H1 (cell line): ENCODE data around the gene DCAF8. TPM values are rescaled to one million over a fixed set of nuclear protein-coding genes. Genes with fewer than 3 reads are reported as not detected.

Experiments
- CTCF ChIA-PET: fragments of 300-600 bp; sonication (Branson Sonifier 250); formaldehyde crosslinking; loops from one replicate; lab custom pipeline; 2021; ENCODE audit not compliant: partially characterized antibody; lab: Charles Lee
- POLR2A ChIA-PET: fragments of 300-600 bp; sonication (Branson Sonifier 250); formaldehyde crosslinking; loops from one replicate; lab custom pipeline; 2021; ENCODE audit warnings: inconsistent platforms; ENCODE audit not compliant: partially characterized antibody; lab: Charles Lee
- DNase-seq, 2 experiments: peaks; one replicate each; pipeline versions ENCODE4 v3.0.0 to v3.0.0-alpha.2; 2010 to 2022; ENCODE audit warnings: low spot score in 2 of 2, low read depth in 1 of 2, mixed read lengths in 1 of 2
- FAIRE-seq: peaks from 2 replicates; lab custom pipeline; 2011; peaks lifted over from hg19 to GRCh38; lab: Jason Lieb, UNC
- H2AFZ ChIP-seq: 2 replicates; pipeline ENCODE4 v1.8.1; 2012; ENCODE audit warnings: low read length, inconsistent platforms
- H2AK5ac ChIP-seq: 2 replicates; pipeline ENCODE4 v1.6.1; 2013; ENCODE audit warnings: low read depth, low read length
- H2BK120ac ChIP-seq: replicated peaks from 2 replicates; pipeline ENCODE3; 2013; ENCODE audit warnings: low read depth, low read length, inconsistent platforms
- H2BK12ac ChIP-seq: 2 replicates; pipeline ENCODE4 v1.6.1; 2013; ENCODE audit warnings: low read depth, low read length
- H2BK15ac ChIP-seq: 2 replicates; pipeline ENCODE4 v1.6.1; 2013; ENCODE audit warnings: low read length
- H2BK20ac ChIP-seq: 2 replicates; pipeline ENCODE4 v1.6.1; 2013; ENCODE audit warnings: low read length
- H2BK5ac ChIP-seq: 2 replicates; pipeline ENCODE4 v1.6.1; 2013; ENCODE audit warnings: low read depth, low read length
- H3K14ac ChIP-seq: 2 replicates; pipeline ENCODE4 v1.6.1; 2013; ENCODE audit warnings: inconsistent platforms; ENCODE audit not compliant: insufficient read length
- H3K18ac ChIP-seq: 2 replicates; pipeline ENCODE4 v1.6.1; 2013; ENCODE audit warnings: low read length; ENCODE audit errors: extremely low read depth
- H3K23ac ChIP-seq: 2 replicates; pipeline ENCODE4 v1.6.1; 2013; ENCODE audit warnings: inconsistent platforms; ENCODE audit not compliant: insufficient read length
- H3K23me2 ChIP-seq: 2 replicates; pipeline ENCODE4 v1.6.1; 2013; ENCODE audit warnings: low read depth, low read length
- H3K27ac ChIP-seq: 2 replicates; pipeline ENCODE4 v1.6.1; 2011; ENCODE audit warnings: low read depth, low read length, inconsistent platforms
- H3K27me3 ChIP-seq, 4 experiments: replicated peaks in 1 of 4; 1 replicate in 1 of 4; 2 replicates in 3 of 4; pipeline versions ENCODE4 v1.6.1 to v1.8.1; 2011 to 2013; ENCODE audit warnings: low read length in 3 of 4, mild to moderate bottlenecking in 3 of 4, inconsistent platforms in 2 of 4, mixed read lengths in 2 of 4, moderate library complexity in 1 of 4; ENCODE audit not compliant: control insufficient read depth in 3 of 4, insufficient read depth in 3 of 4; ENCODE audit errors: extremely low read depth in 1 of 4
- H3K36me3 ChIP-seq, 4 experiments: 2 replicates each; pipeline versions ENCODE4 v1.6.1 to v1.8.1; 2011 to 2013; ENCODE audit warnings: mild to moderate bottlenecking in 4 of 4, low read length in 3 of 4, moderate library complexity in 2 of 4, control low read depth in 1 of 4, inconsistent platforms in 1 of 4; ENCODE audit not compliant: insufficient read depth in 4 of 4, control insufficient read depth in 2 of 4
- H3K4ac ChIP-seq: replicated peaks from 2 replicates; pipeline ENCODE3; 2013; ENCODE audit warnings: low read length, low read depth, mixed read lengths, inconsistent platforms; ENCODE audit not compliant: insufficient read length
- H3K4me1 ChIP-seq, 4 experiments: replicated peaks in 1 of 4; 1 replicate in 1 of 4; 2 replicates in 3 of 4; pipeline versions ENCODE4 v1.6.1 to v1.8.1; 2011 to 2013; ENCODE audit warnings: low read length in 3 of 4, inconsistent platforms in 2 of 4, mixed read lengths in 1 of 4; ENCODE audit not compliant: insufficient read depth in 4 of 4, control insufficient read depth in 3 of 4
- H3K4me2 ChIP-seq, 2 experiments: 2 replicates each; pipeline versions ENCODE4 v1.6.1 to v1.8.1; 2011 to 2013; ENCODE audit warnings: low read depth in 2 of 2, low read length in 2 of 2, control low read depth in 1 of 2, inconsistent platforms in 1 of 2, mild to moderate bottlenecking in 1 of 2; ENCODE audit not compliant: insufficient read depth in 1 of 2
- H3K4me3 ChIP-seq, 4 experiments: fragments of 200-600, 300-600 bp in 1 of 4; sonication (generic), shearing (Covaris generic), sonication (Bioruptor Twin) in 1 of 4; 2 replicates each; pipeline versions ENCODE4 v1.5.1 to v1.8.1; 2011 to 2016; ENCODE audit warnings: low read length in 4 of 4, low read depth in 3 of 4, control low read depth in 2 of 4, inconsistent platforms in 2 of 4, mild to moderate bottlenecking in 2 of 4, mixed read lengths in 1 of 4, moderate library complexity in 1 of 4; ENCODE audit not compliant: insufficient read depth in 2 of 4; ENCODE audit errors: extremely low read depth in 1 of 4
- H3K56ac ChIP-seq: replicated peaks from 2 replicates; pipeline ENCODE3; 2013; ENCODE audit warnings: low read depth, mild to moderate bottlenecking, mixed read lengths, low read length, inconsistent platforms; ENCODE audit not compliant: insufficient read length
- H3K79me1 ChIP-seq: 2 replicates; pipeline ENCODE4 v1.6.1; 2013; ENCODE audit warnings: low read depth, low read length, control low read depth
- H3K79me2 ChIP-seq, 2 experiments: 2 replicates each; pipeline versions ENCODE4 v1.6.1 to v1.8.1; 2012 to 2013; ENCODE audit warnings: low read length in 2 of 2, mild to moderate bottlenecking in 2 of 2, inconsistent platforms in 1 of 2; ENCODE audit not compliant: insufficient read depth in 2 of 2, control insufficient read depth in 1 of 2
- H3K9ac ChIP-seq, 4 experiments: replicated peaks in 1 of 4; 1 replicate in 1 of 4; 2 replicates in 3 of 4; pipeline versions ENCODE4 v1.6.1 to v1.8.1; 2011 to 2013; ENCODE audit warnings: low read depth in 3 of 4, low read length in 3 of 4, control low read depth in 2 of 4, mild to moderate bottlenecking in 2 of 4, moderate library complexity in 2 of 4, inconsistent platforms in 1 of 4; ENCODE audit errors: extremely low read depth in 1 of 4
- H3K9me3 ChIP-seq, 2 experiments: 2 replicates each; pipeline versions ENCODE4 v1.6.1 to v1.8.1; 2012 to 2013; ENCODE audit warnings: mild to moderate bottlenecking in 2 of 2, moderate library complexity in 2 of 2, control low read depth in 1 of 2, inconsistent platforms in 1 of 2, low read depth in 1 of 2, low read length in 1 of 2, mixed read lengths in 1 of 2; ENCODE audit not compliant: insufficient read depth in 2 of 2
- H4K20me1 ChIP-seq, 2 experiments: replicated peaks in 1 of 2; 2 replicates each; pipeline versions ENCODE3 to v1.8.1; 2011 to 2013; ENCODE audit warnings: inconsistent platforms in 2 of 2, low read length in 2 of 2, mild to moderate bottlenecking in 1 of 2; ENCODE audit not compliant: insufficient read depth in 2 of 2, control insufficient read depth in 1 of 2
- H4K5ac ChIP-seq: 2 replicates; pipeline ENCODE4 v1.6.1; 2013; ENCODE audit warnings: low read length, low read depth, mixed read lengths, inconsistent platforms; ENCODE audit not compliant: insufficient read length
- H4K8ac ChIP-seq: 2 replicates; pipeline ENCODE4 v1.8.0; 2013; ENCODE audit warnings: mild to moderate bottlenecking, moderate library complexity, low read length, inconsistent platforms; ENCODE audit not compliant: insufficient read depth; ENCODE audit errors: extremely low read depth
- H4K91ac ChIP-seq: replicated peaks from 2 replicates; pipeline ENCODE3; 2013; ENCODE audit warnings: low read length, mixed read lengths, inconsistent platforms; ENCODE audit not compliant: insufficient read length
- GABPA ChIP-seq: IDR thresholded peaks from 2 replicates; pipeline ENCODE4 v1.6.1; 2011; ENCODE audit warnings: mild to moderate bottlenecking, low read length, moderate library complexity, borderline replicate concordance; ENCODE audit not compliant: insufficient read depth
- KDM1A ChIP-seq: fragments of 200-600, 300-600 bp; sonication (generic); IDR thresholded peaks from 2 replicates; pipeline ENCODE4 v1.7.1; 2016; ENCODE audit warnings: mild to moderate bottlenecking, low read length, borderline replicate concordance
- WGBS, 2 experiments: shearing (Covaris generic) in 1 of 2; methylation state at CpG; one replicate each; pipeline versions ENCODE4 v1.1.6 to v1.1.7; 2013 to 2015; ENCODE audit warnings: low lambda C conversion rate in 2 of 2, mixed read lengths in 2 of 2, inconsistent platforms in 1 of 2, low coverage in 1 of 2, missing lambda C conversion rate in 1 of 2; ENCODE audit not compliant: insufficient replicate concordance in 2 of 2, insufficient coverage in 1 of 2, insufficient read length in 1 of 2; ENCODE audit errors: extremely low coverage in 1 of 2, missing lambda C conversion rate in 1 of 2; 5-methylcytosine and 5-hydroxymethylcytosine counted together
- polyA plus RNA-seq, 7 experiments: library from polyadenylated mRNA; depleted of rRNA in 3 of 7; stranded (reverse) in 5 of 7; unstranded in 2 of 7; fragments of >200 nt in 5 of 7; fragments of 200-250 nt in 2 of 7; gene quantifications; 1 replicate in 5 of 7; 2 replicates in 1 of 7; 4 replicates in 1 of 7; pipeline versions ENCODE4 v1.2.1 to v1.2.3, GENCODE V29; 2011 to 2013; ENCODE audit warnings: missing spikeins in 2 of 7, mixed read lengths in 2 of 7
- total RNA-seq: library from RNA; stranded (reverse); fragmentation: NEBNext Ultra II Directional; extraction: Animal tissue kit (Norgen Biotek cat#: 25700); gene quantifications from 2 replicates; pipeline ENCODE4 v1.2.1, GENCODE V29; 2021

The DCAF8 gene
- total and polyA plus RNA-seq, 2 of the 8 experiments (the other 6 are each of a cell fraction or from before 2014, with no cell fraction given) = 68.2 to 110 TPM

DNA sequence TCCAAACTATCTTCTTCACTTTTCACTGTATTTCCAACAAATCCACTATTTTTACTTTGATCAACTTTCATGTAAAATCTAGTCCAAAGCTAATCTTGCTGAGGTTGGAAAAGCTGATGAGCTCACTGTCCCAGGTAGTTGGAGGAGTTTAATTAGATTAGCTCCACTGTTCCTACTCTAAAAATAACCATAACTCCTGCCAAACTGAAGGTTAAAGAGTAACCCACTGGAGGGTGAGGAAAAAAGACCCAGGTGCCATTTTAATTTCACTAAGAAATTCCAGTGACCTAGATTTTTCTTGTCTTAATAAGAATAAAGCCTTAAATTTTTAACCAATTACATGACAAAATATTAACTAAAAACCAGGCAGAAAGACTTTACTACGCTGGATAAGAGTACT is 15.3 kb downstream of the DCAF8 start:
- no peak overlapping the region for H2BK20ac ChIP-seq
- DNase-seq = no peak
- peaks cover 4 to 5% of the 10 kb centered on the region in 2 experiments for H4K20me1 ChIP-seq
- H4K8ac ChIP-seq = no peak overlapping the region
- CTCF ChIA-PET = interaction anchor here (0.8 to 1.7 kb wide), 7 partner anchors 11 to 169 kb away, joined by 3 to 6 read pairs (median 3); no protein-coding TSS in a partner anchor
- peaks cover 0 to 77% of the 10 kb centered on the region in 2 experiments; a peak in 2 of 4 replicates for H3K79me2 ChIP-seq
- H4K91ac ChIP-seq = no peak overlapping the region
- H2BK15ac ChIP-seq = no peak overlapping the region
- H3K36me3 ChIP-seq = peaks cover 2 to 24% (median 5%) of the 10 kb centered on the region in 4 experiments; a peak in 6 of 8 replicates
- H3K4ac ChIP-seq = no peak overlapping the region
- H2BK5ac ChIP-seq = no peak overlapping the region
- H2AK5ac ChIP-seq = no peak overlapping the region
- no peak overlapping the region for H3K56ac ChIP-seq
- POLR2A ChIA-PET = interaction anchor here (0.9 to 2.3 kb wide), 3 partner anchors 28 to 78 kb away, joined by 3 to 6 read pairs (median 3); no protein-coding TSS in a partner anchor
- no peak for FAIRE-seq
- no peak overlapping the region for H3K27ac ChIP-seq
- H3K9ac ChIP-seq = no peak overlapping the region
- H2AFZ ChIP-seq = no peak overlapping the region
- no peaks in the 10 kb centered on the region; the same call in 1 of the 2 replicates for H3K23me2 ChIP-seq
- H4K5ac ChIP-seq = no peak overlapping the region
- no peak overlapping the region for H3K14ac ChIP-seq
- TF ChIP-seq KDM1A (no peak), GABPA (no peak)
- TF ChIP-seq, all 59 proteins: peak for 0
- no peak overlapping the region for H3K23ac ChIP-seq
- no peak overlapping the region for H3K4me3 ChIP-seq
- H3K9me3 ChIP-seq = no peaks in the 10 kb centered on the region
- 93% methylated on average over 1 of the region's 1 CpG; no CpG with 5 or more reads in 1 of the 2 experiments for WGBS, 2 experiments
- no peak overlapping the region for H3K4me2 ChIP-seq
- no peaks in the 10 kb centered on the region for H3K27me3 ChIP-seq
- H3K4me1 ChIP-seq = no peaks in the 10 kb centered on the region; a peak in 1 of 7 replicates
- H3K79me1 ChIP-seq = peaks cover 4% of the 10 kb centered on the region
- H3K18ac ChIP-seq = no peak overlapping the region
- no peak overlapping the region for H2BK12ac ChIP-seq
- H2BK120ac ChIP-seq = no peak overlapping the region
